Large intestine (tissue), 3 donors: Measurements from ENCODE around the gene NFRKB. TPM values are rescaled to one million over a fixed set of nuclear protein-coding genes. Genes with fewer than 3 reads are reported as not detected.
A peak's percentile ranks its signal among the peaks of the same experiment; 100 is the strongest.
"Not testable (repeated sequence)": the region's sequence is repeated elsewhere in the genome, so short reads cannot be mapped to it uniquely, and the experiment has no call there.

Experiments used
- DNase-seq, 2 donors: peaks; one replicate each; pipeline versions ENCODE4 v3.0.0 to v3.0.0-alpha.2; 2013
- H3K27ac ChIP-seq: one replicate; pipeline ENCODE4 v1.5.1; 2013; ENCODE audit warnings: low read length
- H3K27me3 ChIP-seq: 2 replicates; pipeline ENCODE4 v1.6.1; 2013; ENCODE audit warnings: low read length; ENCODE audit not compliant: control insufficient read depth, insufficient read depth
- H3K36me3 ChIP-seq: 2 replicates; pipeline ENCODE4 v1.6.1; 2013; ENCODE audit warnings: low read length; ENCODE audit not compliant: control insufficient read depth, insufficient read depth
- H3K4me1 ChIP-seq: one replicate; pipeline ENCODE4 v1.6.1; 2013; ENCODE audit warnings: low read length; ENCODE audit not compliant: control insufficient read depth, insufficient read depth
- H3K4me3 ChIP-seq: one replicate; pipeline ENCODE4 v1.5.1; 2013; ENCODE audit warnings: low read length
- H3K9me3 ChIP-seq: one replicate; pipeline ENCODE4 v1.6.1; 2013; ENCODE audit warnings: mild to moderate bottlenecking, low read depth, low read length, moderate library complexity; ENCODE audit not compliant: control insufficient read depth
- WGBS: methylation state at CpG from one replicate; pipeline ENCODE4 v1.1.5; 2013; ENCODE audit warnings: low lambda C conversion rate; ENCODE audit not compliant: insufficient coverage; 5-methylcytosine and 5-hydroxymethylcytosine counted together
- polyA plus RNA-seq: library from polyadenylated mRNA; unstranded; fragments of 120-200 nt; gene quantifications from one replicate; pipeline ENCODE4 v1.2.1, GENCODE V29; 2013

The NFRKB gene
- polyA plus RNA-seq, 1 donor, result 32.8 TPM

DNA sequence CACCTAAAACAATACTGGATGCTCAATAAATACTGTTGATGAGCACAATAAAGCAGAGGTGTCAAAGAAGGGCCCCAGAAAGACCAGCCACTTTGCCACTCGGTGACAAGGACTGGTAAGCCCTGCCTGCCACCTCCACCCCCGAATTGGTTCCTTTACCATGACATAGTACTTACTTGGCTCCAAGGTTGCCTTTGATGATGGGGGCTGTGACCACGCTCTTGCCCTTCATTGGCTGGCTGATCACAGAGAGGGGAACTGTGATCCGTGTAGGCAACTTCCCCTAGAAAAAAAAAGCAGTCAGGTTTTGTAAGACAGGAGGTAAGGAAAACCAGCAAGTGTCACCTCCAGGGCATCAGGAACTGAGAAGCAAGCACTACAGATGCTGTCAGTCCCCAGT lies 29.7 kb downstream of the NFRKB start:
- whole genome bisulfite sequencing, result no CpG with 5 or more reads among the region's 4 CpGs
- H3K4me3 ChIP-seq, result no peak overlapping the region
- no peaks in the 10 kb centered on the region for H3K9me3 ChIP-seq
- H3K27ac ChIP-seq, result peak overlapping the region; percentile 44
- no peaks in the 10 kb centered on the region for H3K27me3 ChIP-seq
- peaks cover 60% of the 10 kb centered on the region for H3K36me3 ChIP-seq
- no peak for DNase-seq
- peaks cover 23% of the 10 kb centered on the region for H3K4me1 ChIP-seq

DNA sequence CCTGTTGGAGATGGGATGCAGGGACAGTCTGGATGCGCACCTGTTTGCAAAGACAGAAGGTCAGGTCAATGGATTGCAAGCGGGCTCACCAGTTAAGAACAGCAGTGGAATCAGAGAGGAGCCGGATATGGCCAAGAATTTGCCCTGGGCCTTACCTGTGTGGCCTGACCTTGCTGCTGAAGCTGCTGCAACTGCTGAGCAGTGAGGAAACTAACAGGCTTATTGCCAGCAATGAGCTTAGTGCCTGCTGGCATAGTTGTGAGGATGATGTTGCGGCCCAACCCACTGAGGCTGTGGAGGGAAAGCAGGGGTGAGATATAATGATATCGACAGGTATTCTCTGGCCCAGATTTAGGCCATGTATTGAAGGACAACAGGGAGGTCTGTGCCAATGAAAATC lies 30.6 kb downstream of the NFRKB start:
- H3K27ac ChIP-seq, result no peak overlapping the region

DNA sequence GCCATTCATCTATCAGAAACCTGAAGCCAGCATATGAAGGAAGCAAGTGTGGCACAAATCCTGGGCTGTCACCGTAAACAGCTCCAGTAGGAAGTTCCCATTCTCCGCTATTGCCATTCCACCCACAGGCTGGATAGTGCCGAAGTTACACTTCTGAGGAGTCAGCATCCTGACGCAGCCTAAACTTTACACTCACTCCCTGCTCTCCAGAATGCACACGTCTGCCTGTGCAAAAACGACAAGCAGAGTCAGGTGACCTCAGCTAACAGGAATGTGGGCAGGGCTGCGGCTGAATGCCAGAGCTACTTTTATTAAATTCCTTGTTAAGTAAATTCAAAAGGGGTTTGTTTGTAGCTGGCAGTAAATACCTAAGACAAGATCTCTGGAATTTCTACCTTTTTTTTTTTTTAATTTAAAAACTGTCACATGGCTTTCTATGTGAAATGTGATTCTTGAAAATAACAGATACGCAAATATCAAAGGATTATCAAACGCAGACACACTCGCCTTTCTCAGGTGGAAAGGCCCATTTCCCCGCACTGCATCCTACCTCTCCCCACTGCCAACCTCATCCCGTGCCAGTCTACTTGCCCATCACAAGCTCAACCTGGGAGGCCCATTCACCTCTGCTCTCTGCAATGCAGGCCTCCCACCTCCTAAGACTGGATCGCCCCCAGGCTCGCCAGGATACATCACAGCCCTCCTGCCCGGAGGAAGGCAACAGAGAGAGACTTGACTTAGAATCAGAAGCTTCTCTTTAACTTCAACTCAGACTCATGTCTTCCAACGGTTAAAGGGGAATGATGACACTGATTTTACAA lies 33.5 kb downstream of the NFRKB start:
- peak; percentile 88 to 91 for DNase-seq
- Histone ChIP-seq H3K27ac (peak overlapping the region; percentile 78), H3K4me3 (no peak overlapping the region), H3K9me3 (no peaks in the 10 kb centered on the region), H3K4me1 (peaks cover 22% of the 10 kb centered on the region), H3K27me3 (no peaks in the 10 kb centered on the region), H3K36me3 (peaks cover 58% of the 10 kb centered on the region)
- WGBS, result no CpG with 5 or more reads among the region's 16 CpGs

More for the DNA sequence above, 30.6 kb downstream of the NFRKB start:
- Histone ChIP-seq H3K4me3 (no peak overlapping the region), H3K36me3 (peaks cover 56% of the 10 kb centered on the region), H3K4me1 (peaks cover 23% of the 10 kb centered on the region), H3K27me3 (no peaks in the 10 kb centered on the region), H3K9me3 (no peaks in the 10 kb centered on the region)
- DNase-seq, result no peak
- WGBS, result no CpG with 5 or more reads among the region's 5 CpGs

DNA sequence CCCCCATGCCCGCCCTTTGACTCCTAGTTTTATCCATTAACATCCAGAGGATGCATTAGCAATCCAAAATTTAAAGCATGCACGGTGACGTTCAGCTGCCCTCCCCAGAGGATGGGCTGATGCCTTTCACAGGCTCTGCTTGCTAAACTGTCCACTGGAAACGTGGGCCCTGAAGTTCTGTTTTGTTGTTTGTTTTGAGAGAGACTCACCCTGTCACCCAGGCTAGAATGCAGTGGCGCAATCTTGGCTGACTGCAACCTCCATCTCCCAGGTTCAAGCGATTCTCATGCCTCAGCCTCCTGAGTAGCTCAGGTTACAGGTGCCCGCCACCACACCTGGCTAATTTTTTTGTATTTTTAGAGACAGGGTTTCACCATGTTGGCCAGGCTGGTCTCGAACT lies 39.3 kb downstream of the NFRKB start:
- H3K27ac ChIP-seq, result no peak overlapping the region
- H3K9me3 ChIP-seq, result no peaks in the 10 kb centered on the region
- H3K27me3 ChIP-seq, result no peaks in the 10 kb centered on the region
- H3K4me1 ChIP-seq, result peaks cover 14% of the 10 kb centered on the region
- DNase-seq, result no peak
- H3K36me3 ChIP-seq, result peaks cover 71% of the 10 kb centered on the region
- H3K4me3 ChIP-seq, result no peak overlapping the region
- no CpG with 5 or more reads among the region's 8 CpGs for WGBS

DNA sequence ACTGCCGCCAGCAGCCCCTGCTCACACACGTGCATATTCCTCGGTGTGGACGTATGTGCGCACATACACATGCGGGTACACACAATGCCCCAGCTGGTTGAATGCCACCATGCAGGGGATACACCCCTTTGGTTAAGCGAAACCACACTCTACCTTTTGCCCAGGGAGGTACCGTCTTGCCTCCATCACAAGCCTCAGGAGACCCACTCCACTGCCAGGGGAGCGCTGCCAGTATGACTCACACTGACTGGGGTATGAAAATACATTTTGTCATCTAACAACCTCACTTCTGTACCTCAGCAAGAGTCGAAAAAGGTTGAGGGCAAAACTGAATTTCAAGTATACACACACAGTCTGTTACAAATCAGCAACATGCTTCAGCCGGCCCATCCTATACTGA lies 40.3 kb downstream of the NFRKB start:
- H3K27ac ChIP-seq, result no peak overlapping the region
- no peak for DNase-seq
- WGBS, result no CpG with 5 or more reads among the region's 11 CpGs
- peaks cover 14% of the 10 kb centered on the region for H3K4me1 ChIP-seq
- no peaks in the 10 kb centered on the region for H3K27me3 ChIP-seq
- H3K9me3 ChIP-seq, result no peaks in the 10 kb centered on the region
- H3K4me3 ChIP-seq, result no peak overlapping the region
- peaks cover 70% of the 10 kb centered on the region for H3K36me3 ChIP-seq

DNA sequence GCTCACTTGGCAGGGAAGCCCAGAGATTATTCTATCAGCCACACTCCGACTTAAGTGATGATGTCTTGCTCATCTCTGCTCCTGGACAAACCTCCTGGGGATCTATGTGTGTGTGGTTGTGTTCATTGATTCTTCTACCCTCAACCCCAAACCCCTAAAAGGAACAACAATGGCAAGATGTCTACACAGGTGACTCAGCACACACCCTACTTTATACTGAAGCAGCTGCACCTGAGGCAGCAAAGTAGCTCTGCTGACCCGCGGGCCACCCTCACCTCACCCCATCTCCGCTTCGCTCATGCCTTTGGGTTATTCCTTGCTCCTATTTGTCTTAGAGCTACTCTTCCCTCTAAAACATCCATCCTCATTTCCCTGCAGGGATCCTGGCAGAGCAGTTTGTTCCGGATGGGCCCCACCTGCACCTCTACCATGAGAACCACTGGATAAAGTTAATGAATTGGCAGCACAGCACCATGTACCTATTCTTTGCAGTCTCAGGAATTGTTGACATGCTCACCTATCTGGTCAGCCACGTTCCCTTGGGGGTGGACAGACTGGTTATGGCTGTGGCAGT lies 41.1 kb downstream of the NFRKB start:
- no peak overlapping the region for H3K4me3 ChIP-seq
- no peaks in the 10 kb centered on the region for H3K9me3 ChIP-seq
- peak overlapping the region; percentile 46 for H3K27ac ChIP-seq
- H3K27me3 ChIP-seq, result no peaks in the 10 kb centered on the region
- 93% methylated on average over 3 of the region's 7 CpGs for WGBS
- peaks cover 14% of the 10 kb centered on the region for H3K4me1 ChIP-seq
- DNase-seq, result no peak
- H3K36me3 ChIP-seq, result peaks cover 67% of the 10 kb centered on the region

DNA sequence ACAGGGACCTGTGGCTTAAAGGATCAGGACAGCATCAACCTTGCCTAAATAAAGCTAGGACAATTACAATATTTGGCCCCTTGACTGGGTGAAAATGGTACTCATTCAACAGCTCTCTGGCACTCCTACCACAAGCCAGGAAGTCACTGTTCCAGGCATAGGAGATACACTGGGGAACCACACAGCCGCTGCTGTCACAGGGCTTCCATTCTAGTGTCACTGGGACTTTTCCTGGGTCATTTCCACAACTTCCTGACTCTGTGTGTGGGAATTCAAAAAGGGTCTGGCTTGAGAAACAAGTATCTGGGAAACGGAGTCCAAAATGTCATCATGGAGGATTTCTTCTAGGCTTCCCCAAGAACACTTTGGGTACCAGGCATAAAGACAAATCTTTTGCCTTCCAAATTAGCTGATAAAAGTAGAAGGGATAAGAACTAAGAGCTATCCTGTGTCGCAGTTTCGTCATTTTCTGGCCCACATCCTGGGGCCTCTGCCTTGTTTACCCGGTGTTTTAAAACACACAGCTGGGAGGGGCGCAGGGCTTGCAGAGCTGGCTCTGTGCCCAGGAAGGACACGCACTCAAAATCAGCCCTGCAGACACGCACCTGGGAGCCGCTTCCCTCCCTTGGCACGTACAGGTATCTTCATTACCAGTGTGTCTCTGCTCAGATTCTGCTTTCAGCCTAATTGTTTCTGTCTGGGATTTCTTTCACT lies 41.7 kb downstream of the NFRKB start:
- H3K27me3 ChIP-seq, result no peaks in the 10 kb centered on the region
- H3K36me3 ChIP-seq, result peaks cover 67% of the 10 kb centered on the region
- peak overlapping the region; percentile 46 for H3K27ac ChIP-seq
- no peaks in the 10 kb centered on the region for H3K9me3 ChIP-seq
- H3K4me1 ChIP-seq, result peaks cover 16% of the 10 kb centered on the region
- no peak overlapping the region for H3K4me3 ChIP-seq
- WGBS, result no CpG with 5 or more reads among the region's 10 CpGs
- DNase-seq, result peak; percentile 66 to 81

DNA sequence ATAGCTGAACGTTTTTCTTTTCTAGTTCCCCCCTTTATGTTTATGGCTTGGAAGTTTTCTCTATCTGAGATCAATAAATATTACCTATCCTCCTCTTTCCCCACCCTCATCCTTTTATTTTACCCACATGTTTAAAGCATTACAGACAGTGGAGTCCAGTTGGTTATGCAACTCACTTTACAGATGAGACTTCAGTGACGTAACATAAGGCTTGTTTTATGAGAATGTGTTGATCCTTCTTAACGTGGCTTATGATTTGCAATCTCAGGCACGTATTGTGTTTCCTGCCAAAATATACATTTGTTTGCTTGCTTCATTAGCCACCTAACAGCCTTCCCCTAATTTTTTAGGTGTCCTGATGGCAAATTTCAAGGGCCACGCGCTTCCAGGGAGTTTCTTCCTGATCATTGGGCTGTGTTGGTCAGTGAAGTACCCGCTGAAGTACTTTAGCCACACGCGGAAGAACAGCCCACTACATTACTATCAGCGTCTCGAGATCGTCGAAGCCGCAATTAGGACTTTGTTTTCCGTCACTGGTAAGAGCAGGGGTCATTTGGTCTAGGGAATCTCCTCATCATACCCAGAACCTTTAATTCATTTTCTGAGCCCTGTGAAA lies 43.1 kb downstream of the NFRKB start:
- H3K36me3 ChIP-seq, result peaks cover 56% of the 10 kb centered on the region
- WGBS, result 63% methylated on average over 3 of the region's 15 CpGs

DNA sequence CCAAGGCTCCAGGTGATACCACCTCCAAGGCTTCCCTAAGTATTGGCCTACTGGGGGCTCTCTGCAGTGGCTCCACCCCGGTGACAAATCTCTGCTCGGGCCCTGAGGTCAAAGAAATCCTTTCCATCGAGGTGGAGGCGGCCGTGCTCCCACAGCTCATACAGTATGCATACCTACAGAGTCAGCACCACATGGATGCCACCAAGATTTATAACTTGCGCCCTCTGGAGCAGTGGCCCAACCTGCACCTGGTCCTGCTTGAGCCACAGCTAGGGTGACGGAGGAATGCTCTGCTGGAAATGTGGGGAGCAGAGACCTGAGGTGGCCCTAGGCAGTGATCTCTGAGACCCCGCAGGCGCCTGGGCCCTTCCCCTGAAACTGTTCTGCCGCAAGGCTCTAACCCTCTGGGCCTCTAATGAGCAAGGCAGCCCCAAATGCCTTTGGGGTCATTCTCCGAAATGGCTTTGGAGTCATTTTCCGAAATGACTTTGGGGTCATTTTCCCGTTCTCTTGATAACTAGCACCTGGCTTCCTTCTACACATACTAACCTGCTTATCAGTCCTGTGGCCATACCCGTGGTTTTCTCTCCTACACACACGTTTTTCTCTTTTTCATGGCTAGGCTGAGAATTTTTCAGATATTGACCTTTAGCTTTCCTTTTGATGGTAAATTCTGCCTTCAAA lies 45.8 kb downstream of the NFRKB start:
- Histone ChIP-seq H3K4me1 (peaks cover 32% of the 10 kb centered on the region), H3K36me3 (peaks cover 34% of the 10 kb centered on the region), H3K27me3 (no peaks in the 10 kb centered on the region), H3K4me3 (no peak overlapping the region), H3K27ac (no peak overlapping the region), H3K9me3 (peaks cover 4% of the 10 kb centered on the region)
- WGBS, result 86% methylated on average over 2 of the region's 15 CpGs
- no peak for DNase-seq

More for the DNA sequence above, 43.1 kb downstream of the NFRKB start:
- Histone ChIP-seq H3K9me3 (peaks cover 4% of the 10 kb centered on the region), H3K4me1 (peaks cover 20% of the 10 kb centered on the region), H3K27me3 (no peaks in the 10 kb centered on the region), H3K27ac (no peak overlapping the region), H3K4me3 (no peak overlapping the region)
- no peak for DNase-seq

DNA sequence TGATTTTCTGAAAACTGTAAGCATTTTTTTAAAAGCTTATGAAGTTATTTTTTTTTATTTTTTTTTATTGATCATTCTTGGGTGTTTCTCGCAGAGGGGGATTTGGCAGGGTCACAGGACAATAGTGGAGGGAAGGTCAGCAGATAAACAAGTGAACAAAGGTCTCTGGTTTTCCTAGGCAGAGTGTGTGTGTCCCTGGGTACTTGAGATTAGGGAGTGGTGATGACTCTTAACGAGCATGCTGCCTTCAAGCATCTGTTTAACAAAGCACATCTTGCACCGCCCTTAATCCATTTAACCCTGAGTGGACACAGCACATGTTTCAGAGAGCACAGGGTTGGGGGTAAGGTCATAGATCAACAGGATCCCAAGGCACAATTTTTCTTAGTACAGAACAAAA lies 48.0 kb downstream of the NFRKB start:
- DNase-seq, H3K9me3 ChIP-seq, H3K4me3 ChIP-seq, H3K27me3 ChIP-seq: not testable (repeated sequence)
- Histone ChIP-seq H3K4me1 (peaks cover 18% of the 10 kb centered on the region), H3K27ac (peak overlapping the region; percentile 74), H3K36me3 (peaks cover 16% of the 10 kb centered on the region)
- WGBS, result no CpG with 5 or more reads among the region's 3 CpGs
